GM18526 (cell line): ENCODE measurements around the gene EEPD1.

Experiments
- POLR2A ChIP-seq: IDR thresholded peaks from 3 replicates; pipeline ENCODE4 v1.6.1; 2011; ENCODE audit not compliant: insufficient read length; ENCODE audit errors: extremely low read depth

The EEPD1 gene

GRCh38 chr7:36192053-36192824 is 39.2 kb downstream of the EEPD1 start:
- no peak for TF ChIP-seq POLR2A

- no peak for TF ChIP-seq POLR2A
Observed at GRCh38 chr7:36192877-36193276, 39.8 kb downstream of the EEPD1 start.

DNA sequence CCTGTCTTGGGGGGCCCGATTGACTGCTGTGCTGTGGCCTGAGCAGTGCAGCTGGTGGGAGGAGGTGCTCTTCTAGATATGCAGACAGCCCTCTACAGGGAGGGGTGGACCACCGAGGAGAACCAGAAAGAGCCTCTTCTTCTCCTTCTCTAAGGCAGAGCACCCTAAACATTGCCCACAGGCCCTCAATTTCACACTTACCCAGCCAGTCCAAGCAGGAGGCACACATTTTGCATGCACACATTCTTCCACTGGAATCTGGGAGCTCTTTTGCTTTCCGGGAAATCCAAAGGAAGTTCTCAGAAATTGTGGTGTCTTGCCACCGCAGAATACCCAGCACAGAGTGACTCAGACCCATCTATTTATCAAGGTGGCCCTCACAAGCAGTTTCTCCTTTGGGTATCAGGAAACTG is 45.8 kb downstream of the EEPD1 start:
- TF ChIP-seq POLR2A, result no peak

DNA sequence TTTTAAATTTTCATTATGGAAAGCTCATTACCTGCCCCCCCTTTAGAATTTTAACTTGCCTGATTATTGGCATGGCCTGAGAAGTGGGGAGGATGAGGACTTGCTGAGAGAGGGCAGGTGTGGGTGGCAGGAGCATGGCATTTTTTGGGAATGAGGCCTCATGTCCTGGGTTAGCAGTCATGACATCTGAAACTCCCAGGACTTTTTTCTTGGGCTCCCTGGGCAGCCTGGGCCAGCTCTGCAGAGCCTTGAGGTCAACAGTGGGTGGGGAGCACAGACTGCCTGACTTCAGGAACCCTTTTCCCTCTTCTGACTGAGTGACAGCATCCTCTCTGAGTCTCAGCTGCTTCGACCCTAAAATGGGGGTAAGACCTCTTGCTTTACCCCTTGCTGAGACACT is 46.3 kb downstream of the EEPD1 start:
- no peak for TF ChIP-seq POLR2A

GRCh38 chr7:36201122-36201723 is 48.2 kb downstream of the EEPD1 start:
- no peak for TF ChIP-seq POLR2A

- TF ChIP-seq POLR2A, result no peak
Observed at GRCh38 chr7:36202398-36202797, 49.3 kb downstream of the EEPD1 start.

GRCh38 chr7:36203071-36203790 is 50.2 kb downstream of the EEPD1 start:
- no peak for TF ChIP-seq POLR2A

DNA sequence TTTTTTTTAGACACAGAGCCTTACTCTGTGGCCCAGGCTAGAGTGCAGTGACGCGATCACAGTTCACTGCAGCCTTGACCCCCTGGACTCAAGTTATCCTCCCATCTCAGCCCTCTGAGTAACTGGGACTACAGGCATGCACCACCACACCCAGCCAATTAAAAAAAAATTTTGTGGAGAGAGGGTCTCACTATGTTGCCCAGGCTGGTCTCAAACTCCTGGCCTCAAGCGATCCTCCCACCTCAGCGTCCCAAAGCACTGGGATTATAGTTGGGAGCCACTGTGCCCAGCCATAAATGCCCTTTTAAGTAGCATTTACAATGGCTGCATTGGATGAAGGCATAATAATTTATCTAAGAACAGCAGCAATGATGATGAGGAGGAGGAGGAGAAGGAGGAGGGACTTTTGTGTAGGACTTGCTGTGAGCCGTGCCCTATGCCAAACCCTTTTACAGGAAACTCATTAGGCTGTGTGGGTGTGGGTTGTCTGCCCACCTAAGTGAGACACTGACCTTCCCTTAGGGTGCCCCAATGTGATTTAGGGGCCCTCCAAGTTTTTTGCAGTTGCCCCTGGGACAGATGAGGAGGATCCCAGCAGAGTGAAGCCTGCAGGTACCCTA is 51.1 kb downstream of the EEPD1 start:
- TF ChIP-seq POLR2A, result no peak

DNA sequence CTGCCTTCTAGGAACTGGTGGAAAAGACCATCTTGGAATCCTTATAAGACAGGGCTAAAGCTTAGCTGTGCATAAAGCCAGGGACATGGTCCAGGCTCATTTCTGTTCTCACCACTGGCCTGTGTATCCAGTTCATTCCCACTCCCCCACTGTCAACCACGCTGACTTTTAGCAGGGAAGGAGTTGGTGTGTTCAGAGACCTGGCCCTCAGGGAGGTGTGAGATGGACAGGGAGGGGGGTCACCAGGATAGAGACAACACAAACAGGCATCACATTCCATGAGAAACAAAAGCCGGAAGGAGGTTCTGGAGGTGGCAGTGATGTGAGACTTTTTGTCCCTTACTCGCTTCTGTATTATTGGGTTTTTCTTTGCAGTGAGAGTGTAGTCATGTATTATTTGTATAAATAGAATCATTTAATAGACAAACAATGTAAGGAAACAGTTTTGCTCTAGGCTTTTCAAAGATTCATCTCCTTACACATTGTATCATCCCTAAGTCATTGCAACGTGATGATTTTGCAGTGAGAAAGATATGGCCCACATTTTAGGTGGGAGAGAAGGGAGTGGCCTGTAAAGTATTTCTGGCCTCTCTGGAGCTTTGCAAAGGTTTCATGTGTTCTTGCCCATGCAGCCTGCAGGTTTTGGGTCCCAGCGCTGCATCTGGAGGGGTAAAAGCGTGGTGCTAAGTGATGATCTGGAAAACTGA is 52.0 kb downstream of the EEPD1 start:
- no peak for TF ChIP-seq POLR2A

DNA sequence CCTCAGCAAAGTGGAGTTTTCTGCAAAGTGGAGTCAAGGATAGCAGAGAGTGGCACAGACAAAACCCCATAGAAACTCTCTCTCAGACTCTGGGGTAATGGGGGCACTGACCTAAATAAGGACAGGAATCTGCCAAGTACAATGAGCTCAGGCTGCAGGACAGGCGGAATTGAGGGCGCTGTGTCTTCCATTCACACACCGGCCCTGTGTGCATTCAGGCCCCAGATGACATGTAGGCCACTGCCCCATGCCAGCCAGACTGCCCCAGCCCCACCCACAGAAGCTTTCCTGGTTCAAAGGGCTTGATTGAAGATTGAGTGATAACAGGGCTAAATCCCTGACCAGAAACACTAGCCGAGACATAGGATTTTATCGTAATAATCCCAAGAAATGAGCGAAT is 52.7 kb downstream of the EEPD1 start:
- TF ChIP-seq POLR2A, result no peak

- no peak for TF ChIP-seq POLR2A
Observed at GRCh38 chr7:36207451-36208291, 54.6 kb downstream of the EEPD1 start.

DNA sequence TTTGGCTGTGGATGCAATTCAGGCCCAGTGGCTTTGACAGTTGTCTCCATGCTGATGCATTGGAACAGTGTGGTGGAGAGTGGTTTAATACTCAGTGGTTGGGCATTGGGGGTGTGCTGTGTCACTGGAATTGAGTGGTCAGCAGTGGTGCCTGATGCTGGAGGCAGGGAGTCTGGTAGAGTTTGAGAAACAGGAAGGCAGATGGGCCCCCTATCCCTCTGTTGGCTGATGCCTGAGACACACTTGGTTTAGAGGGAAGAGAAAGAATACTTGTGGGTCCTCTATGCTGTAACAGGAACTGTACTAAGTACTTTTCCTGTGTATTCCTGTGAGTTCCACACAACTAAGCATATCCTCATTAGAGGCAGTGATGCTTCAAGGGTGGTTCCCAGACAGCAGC is 55.4 kb downstream of the EEPD1 start:
- TF ChIP-seq POLR2A, result no peak

- TF ChIP-seq POLR2A, result no peak
Observed at GRCh38 chr7:36208997-36209813, 56.2 kb downstream of the EEPD1 start.
